GM21423 (cell line): ENCODE measurements around the gene BCAS1.

ENCODE experiments used
- ATAC-seq: cut with Tn5 transposase; IDR thresholded peaks from one replicate; pipeline ENCODE4 v1.9.1; 2021; ENCODE audit warnings: mild to moderate bottlenecking, moderate library complexity; ENCODE audit not compliant: unreplicated experiment

The BCAS1 gene

GRCh38 chr20:53914781-53915445, 155.5 kb downstream of the BCAS1 start:
- no peak for ATAC-seq

GRCh38 chr20:53914091-53914780, 156.2 kb downstream of the BCAS1 start:
- ATAC-seq: no peak

DNA sequence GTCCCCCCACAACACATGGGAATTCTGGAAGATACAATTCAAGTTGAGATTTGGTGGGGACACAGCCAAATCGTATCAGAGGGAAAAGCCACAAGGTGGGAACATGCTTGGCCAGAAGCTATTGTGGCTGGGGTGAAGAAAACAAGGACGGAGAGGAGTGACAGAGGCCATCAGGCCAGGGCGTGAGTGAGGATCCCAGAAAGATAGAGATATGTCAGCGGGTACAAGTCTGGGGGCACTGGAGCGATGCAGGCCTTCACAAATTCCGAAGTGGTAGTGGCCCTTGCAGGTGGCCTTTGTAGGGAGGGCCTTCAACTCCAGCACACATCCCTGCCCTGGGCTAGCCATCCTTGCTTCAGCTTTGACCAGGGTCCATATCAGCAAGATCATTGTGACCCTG, 159.1 kb downstream of the BCAS1 start:
- no peak for ATAC-seq

- ATAC-seq: no peak
Measured at GRCh38 chr20:53910351-53911002, 159.9 kb downstream of the BCAS1 start.

DNA sequence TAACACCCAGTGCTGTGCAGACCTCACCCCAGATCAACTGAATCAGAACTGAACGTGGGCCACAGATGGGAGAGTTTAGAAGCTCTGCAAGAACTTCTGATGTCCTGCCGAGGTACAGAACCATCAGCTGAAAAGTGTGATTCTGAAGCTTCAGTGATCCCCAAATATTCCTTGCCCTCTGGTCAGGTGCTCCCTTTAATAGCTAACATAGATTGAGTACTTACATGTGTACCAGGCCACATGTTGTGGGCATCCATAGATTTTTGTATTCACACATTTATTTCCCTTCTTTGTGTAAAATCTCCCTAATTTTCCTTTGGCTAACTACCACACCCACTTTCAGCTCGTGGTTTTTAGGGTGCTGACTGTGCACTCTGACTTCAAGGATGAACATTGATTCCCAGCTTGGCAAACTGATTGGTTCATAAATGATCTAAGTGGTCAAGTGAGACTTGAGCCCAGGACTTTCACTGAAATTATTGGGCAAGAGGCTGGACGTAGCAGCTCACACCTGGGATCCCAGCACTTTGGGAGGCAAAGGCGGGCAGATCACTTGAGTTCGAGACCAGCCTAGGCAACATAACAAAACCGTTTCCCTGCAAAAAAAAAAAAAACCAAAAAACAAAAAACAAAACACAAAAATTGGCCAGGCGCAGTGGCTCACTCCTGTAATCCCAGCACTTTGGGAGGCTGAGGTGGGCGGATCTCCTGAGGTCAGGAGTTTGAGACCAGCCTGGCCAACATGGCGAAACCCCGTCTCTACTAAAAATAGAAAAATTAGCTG, 162.2 kb downstream of the BCAS1 start:
- ATAC-seq: no peak

GRCh38 chr20:53905820-53906191, 164.6 kb downstream of the BCAS1 start:
- ATAC-seq: no peak

DNA sequence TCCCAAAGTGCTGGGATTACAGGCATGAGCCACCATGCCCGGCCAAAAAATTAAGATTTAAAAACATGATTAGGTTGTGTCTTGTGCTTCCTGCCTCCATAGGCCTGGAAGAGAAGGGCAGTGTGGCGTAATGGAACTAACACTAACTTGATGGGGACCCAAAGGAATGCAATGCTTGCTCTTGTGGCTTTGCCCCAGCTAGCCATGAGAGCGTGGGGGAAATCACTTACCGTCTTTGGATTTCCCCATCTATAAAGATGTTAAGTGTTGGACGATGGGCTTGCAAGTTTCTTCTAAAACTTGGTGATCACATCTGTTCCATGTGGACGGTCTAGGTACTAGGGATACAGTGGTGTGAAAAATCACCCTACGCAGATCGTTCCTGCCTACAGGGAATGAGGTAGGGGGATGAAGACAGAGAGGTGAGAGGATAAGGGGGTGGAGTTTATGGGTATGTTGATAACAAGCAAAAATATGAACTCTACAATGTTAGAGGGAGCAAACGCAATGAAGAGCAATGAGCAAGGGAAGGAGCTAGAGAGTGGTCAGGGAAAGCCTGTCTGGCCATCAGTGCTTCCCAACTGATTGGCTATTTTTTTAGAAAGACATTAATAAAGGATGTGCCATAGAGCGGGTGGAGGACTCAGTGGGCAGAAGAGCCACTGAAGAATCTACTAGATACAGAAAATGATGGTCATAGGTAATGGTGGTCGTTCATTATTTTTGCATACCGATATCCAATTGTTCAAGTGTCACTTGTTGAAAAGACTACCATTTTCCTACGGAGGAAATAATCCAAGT, 165.2 kb downstream of the BCAS1 start:
- no peak for ATAC-seq

DNA sequence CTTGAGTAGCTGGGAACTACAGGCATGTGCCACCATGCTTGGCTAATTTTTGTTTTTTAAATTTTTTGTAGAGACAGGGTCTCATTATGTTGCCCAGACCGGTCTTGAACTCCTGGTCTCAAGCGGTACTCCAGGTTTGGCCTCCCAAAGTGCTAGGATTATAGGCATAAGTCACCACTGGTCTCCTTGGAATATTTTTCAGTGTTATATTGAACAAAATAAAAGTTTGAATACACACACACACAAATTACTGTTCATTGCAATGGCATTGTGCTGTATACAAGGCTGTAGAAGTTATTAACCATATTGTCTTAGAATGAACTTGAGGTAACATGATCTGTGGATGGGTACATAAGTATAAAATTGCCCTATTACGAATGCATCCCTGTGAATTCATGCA, 166.1 kb downstream of the BCAS1 start:
- ATAC-seq: no peak

GRCh38 chr20:53903652-53903987, 166.8 kb downstream of the BCAS1 start:
- ATAC-seq: no peak

DNA sequence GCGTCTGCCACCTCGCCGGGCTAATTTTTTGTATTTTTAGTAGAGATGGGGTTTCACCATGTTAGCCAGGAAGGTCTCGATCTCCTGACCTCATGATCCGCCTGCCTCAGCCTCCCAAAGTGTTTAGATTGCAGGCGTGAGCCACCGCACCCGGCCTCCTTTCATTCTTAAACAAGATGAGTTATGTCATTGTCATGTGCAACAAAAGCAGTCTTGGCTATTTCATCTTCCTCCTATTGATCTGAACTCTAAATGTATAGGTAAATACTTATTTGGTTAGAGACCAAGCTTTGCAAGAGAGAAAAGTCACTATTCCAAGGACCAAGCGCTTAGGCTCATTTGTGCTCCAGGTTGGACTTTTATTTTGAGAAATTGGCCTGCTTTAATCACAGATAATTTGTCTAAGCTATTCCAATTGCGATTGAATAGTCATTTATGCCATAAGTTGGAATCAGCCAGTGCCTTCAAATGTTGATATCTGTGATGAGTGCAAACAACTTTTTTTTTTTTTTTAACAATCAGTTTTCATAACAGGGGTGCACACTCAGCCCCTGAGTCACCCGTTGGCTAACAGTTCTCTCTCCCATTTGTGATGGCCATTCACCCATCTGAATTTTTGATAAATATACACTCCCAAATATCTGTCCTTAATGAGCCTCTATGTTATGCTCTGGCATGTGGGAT, 167.3 kb downstream of the BCAS1 start:
- ATAC-seq: no peak

- ATAC-seq: no peak
Measured at GRCh38 chr20:53901497-53902096, 168.8 kb downstream of the BCAS1 start.

DNA sequence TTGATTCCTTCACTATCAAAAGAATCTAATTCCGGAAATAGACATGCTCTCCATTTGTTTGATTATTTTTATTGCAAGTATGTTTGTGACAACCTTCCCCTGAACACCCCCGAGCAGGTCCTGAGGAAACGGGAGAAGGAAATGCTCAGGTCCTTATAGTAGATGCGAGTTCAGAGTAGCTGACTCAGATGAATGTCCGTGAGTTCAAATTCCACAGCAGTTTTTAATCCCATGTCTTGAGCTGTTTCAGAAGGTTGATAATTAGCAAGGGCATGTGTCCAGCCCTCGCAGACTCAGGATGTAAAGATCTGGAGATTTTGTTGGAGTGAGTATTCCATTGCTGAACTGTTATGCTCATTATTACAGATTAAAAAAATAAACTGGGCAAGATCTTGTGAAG, 169.3 kb downstream of the BCAS1 start:
- ATAC-seq: no peak

DNA sequence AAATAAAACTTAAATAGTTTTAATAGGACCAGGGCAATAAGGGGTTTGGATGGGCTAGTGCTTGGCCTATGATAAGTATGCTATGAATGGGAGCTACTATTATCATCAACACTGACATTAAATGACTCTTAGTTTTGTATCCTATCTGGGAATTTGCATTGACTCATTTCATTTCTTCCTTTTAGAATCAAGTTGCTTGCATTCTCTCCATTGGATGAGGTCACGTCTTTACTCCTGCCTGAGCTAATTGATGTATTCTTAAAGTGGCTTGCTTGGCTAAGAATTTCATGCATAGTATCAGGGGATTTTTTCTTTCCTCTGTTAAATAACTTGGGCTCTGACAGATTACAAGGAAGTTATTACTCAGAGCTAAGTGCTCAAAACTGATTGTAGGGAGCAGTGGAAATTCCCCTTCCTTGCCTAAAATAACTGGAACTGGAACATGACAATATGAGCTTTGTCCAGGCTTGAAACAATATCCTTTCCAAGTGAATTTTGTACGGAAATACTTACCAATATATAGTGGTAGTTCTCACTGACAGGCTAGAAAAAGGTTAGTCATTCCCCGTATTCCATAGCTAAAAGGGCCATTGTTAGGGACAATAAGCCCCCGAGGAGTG, 169.9 kb downstream of the BCAS1 start:
- no peak for ATAC-seq

GRCh38 chr20:53899351-53900167, 170.8 kb downstream of the BCAS1 start:
- ATAC-seq: peak; percentile 90

DNA sequence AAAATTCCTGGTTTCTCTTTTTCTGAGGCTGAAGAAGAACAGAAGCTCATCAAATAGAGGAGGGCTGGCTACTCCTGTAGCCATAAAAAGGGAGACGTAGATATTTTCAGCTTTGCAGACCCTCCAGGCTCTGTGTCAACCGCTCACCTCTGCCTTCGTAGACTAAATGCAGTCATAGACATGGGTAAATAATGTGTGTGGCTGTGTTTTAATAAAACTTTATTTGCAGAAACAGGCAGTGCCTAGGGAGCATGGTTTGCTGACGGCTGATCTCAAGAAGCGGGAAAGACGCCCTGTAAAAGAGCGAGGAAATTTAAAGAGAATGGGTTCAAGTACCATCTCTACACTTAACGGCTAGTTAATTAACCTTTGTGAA, 171.8 kb downstream of the BCAS1 start:
- no peak for ATAC-seq

DNA sequence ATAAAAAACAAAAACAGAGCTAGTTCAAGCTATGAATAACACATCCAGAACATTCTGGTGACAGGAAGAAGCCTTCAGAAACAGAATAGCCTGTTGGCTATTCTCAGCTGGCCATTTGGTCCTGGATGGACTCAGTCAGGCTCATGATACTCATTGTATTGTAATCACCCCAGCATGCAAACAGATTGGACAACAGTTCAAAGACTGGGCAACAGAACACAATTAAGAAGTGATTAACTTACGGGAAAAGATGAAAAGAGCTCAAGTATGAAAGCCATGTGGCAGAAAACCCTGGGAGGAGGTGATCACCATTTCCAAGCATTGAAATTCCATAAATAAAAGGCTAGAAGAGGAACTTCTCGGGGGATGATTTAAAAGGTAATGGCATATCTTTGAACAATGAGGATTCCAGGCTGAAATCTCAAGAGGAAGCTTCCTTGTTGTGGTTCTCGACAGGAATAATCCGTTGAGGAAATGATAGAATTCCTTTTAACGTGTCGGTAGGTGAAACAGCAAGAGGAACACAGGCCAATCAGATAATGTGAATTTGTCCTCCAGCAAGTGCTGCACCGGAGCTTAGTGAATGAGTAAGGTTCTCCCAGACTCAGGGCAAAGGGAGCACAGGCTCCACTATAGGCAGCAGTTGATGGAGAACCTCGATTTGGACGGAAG, 172.4 kb downstream of the BCAS1 start:
- no peak for ATAC-seq

DNA sequence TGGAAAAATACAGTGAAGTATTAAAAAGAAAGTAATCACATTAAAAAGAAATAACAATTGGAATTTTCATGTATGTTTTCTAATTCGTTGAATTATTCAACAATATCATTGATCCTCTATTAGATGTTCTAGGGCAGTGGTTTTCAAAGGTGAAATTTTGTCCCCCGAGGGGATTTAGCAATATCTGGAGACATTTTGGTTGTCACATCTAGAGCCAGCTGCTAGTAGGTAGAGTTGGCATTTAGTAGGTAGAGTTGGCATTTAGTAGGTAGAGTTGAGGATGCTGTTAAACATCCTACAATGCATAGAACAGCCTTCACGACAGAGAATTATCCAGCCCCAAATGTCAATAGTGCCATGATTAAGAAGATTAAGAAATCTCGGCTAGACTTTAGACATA, 173.7 kb downstream of the BCAS1 start:
- no peak for ATAC-seq

DNA sequence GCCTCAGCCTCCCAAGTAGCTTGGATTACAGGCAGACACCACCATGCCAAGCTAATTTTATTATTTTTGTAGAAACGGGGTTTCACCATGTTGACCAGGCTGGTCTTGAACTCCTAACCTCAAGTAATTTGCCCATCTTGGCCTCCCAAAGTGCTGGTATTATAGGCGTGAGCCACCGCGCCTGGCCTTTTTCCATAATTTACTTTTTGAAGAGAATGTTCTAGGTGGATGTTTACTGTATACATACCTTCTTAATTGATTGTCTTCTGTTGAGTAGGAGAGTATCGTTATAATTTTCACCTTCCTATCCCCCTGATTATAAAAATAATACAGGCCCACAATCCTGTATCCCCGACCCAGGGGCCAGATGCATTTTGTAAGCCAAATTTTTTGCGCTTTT, 174.4 kb downstream of the BCAS1 start:
- ATAC-seq: no peak
